OCI-LY1 (cell line): ENCODE data around the gene MRC2.

Experiments used
- H2AFZ ChIP-seq: fragments of 200-600 bp; sonication (generic), shearing (Covaris generic); 2 replicates; pipeline ENCODE4 v1.6.0; 2014; ENCODE audit warnings: antibody characterized with exemption, mild to moderate bottlenecking, low read length
- H3F3A ChIP-seq: fragments of 200-600 bp; sonication (generic), shearing (Covaris generic); 2 replicates; pipeline ENCODE4 v1.6.0; 2014; ENCODE audit warnings: mild to moderate bottlenecking, antibody characterized with exemption, low read length, moderate library complexity; ENCODE audit not compliant: insufficient read depth
- H3K27ac ChIP-seq: fragments of 200-600 bp; sonication (generic); 2 replicates; pipeline ENCODE4 v1.5.1; 2014; ENCODE audit warnings: low read length, mixed run types, mild to moderate bottlenecking, low read depth; ENCODE audit not compliant: poor library complexity, severe bottlenecking
- H3K27me3 ChIP-seq: fragments of 200-600 bp; sonication (generic); 2 replicates; pipeline ENCODE4 v1.6.0; 2014; ENCODE audit warnings: antibody characterized with exemption, mild to moderate bottlenecking, low read length, moderate library complexity; ENCODE audit not compliant: insufficient read depth
- H3K36me3 ChIP-seq: fragments of 200-600 bp; sonication (generic); 2 replicates; pipeline ENCODE4 v1.6.1; 2014; ENCODE audit warnings: mild to moderate bottlenecking, antibody characterized with exemption, low read length, moderate library complexity, mixed read lengths; ENCODE audit not compliant: insufficient read depth
- H3K4me1 ChIP-seq: fragments of 200-600 bp; sonication (generic); 2 replicates; pipeline ENCODE4 v1.5.1; 2014; ENCODE audit warnings: mild to moderate bottlenecking, low read length, moderate library complexity; ENCODE audit not compliant: insufficient read depth, severe bottlenecking
- H3K4me2 ChIP-seq: fragments of 200-600 bp; sonication (generic), shearing (Covaris generic); 2 replicates; pipeline ENCODE4 v1.6.1; 2014; ENCODE audit warnings: low read length
- H3K4me3 ChIP-seq: fragments of 200-600 bp; sonication (generic); 2 replicates; pipeline ENCODE4 v1.5.1; 2014; ENCODE audit warnings: low read length, low read depth, mild to moderate bottlenecking, mixed read lengths; ENCODE audit not compliant: poor library complexity, severe bottlenecking
- H3K79me2 ChIP-seq: fragments of 200-600 bp; shearing (Covaris generic); 2 replicates; pipeline ENCODE4 v1.6.1; 2016; ENCODE audit warnings: mixed run types, low read length, mixed read lengths; ENCODE audit not compliant: insufficient read depth
- H3K9ac ChIP-seq: fragments of 200-600 bp; sonication (generic), shearing (Covaris generic); 2 replicates; pipeline ENCODE4 v1.6.1; 2014; ENCODE audit warnings: mild to moderate bottlenecking, low read length, mixed read lengths
- H3K9me2 ChIP-seq: fragments of 200-600 bp; sonication (generic), shearing (Covaris generic); 2 replicates; pipeline ENCODE4 v1.6.1; 2014; ENCODE audit warnings: low read depth, mild to moderate bottlenecking, low read length, mixed read lengths
- H3K9me3 ChIP-seq: fragments of 200-600 bp; shearing (Covaris generic); 2 replicates; pipeline ENCODE4 v1.6.1; 2014; ENCODE audit warnings: low read length, mixed read lengths
- H4K20me1 ChIP-seq: fragments of 200-600 bp; sonication (generic), shearing (Covaris generic); 2 replicates; pipeline ENCODE4 v1.6.0; 2016; ENCODE audit warnings: mild to moderate bottlenecking, low read length; ENCODE audit not compliant: insufficient read depth
- CTCF ChIP-seq: fragments of 200-600 bp; sonication (generic), shearing (Covaris generic); IDR thresholded peaks from 2 replicates; pipeline ENCODE4 v1.5.1; 2017; ENCODE audit warnings: mild to moderate bottlenecking, antibody characterized with exemption, low read length, moderate library complexity, mixed read lengths
- EZH2 ChIP-seq: fragments of 200-600 bp; sonication (generic), shearing (Covaris generic); IDR thresholded peaks from 2 replicates; pipeline ENCODE4 v1.8.0; 2017; ENCODE audit warnings: borderline replicate concordance, mixed run types, mild to moderate bottlenecking, antibody characterized with exemption, low read length, moderate library complexity, mixed read lengths

The MRC2 gene

GRCh38 chr17:62625184-62625869, 2.1 kb upstream of the MRC2 start:
- H3K9ac ChIP-seq = no peak overlapping the region
- H3K27me3 ChIP-seq = no peaks in the 10 kb centered on the region; the same call in 1 of the 2 replicates
- H3K36me3 ChIP-seq = no peaks in the 10 kb centered on the region; the same call in 1 of the 2 replicates
- no peak overlapping the region for H3K4me3 ChIP-seq
- no peaks in the 10 kb centered on the region for H3K9me3 ChIP-seq
- H3K4me1 ChIP-seq = no peaks in the 10 kb centered on the region
- no peaks in the 10 kb centered on the region for H3F3A ChIP-seq
- no peak for TF ChIP-seq EZH2
- TF ChIP-seq CTCF = no peak
- no peaks in the 10 kb centered on the region for H3K9me2 ChIP-seq
- H3K4me2 ChIP-seq = no peak overlapping the region
- no peak overlapping the region for H3K27ac ChIP-seq
- no peaks in the 10 kb centered on the region for H4K20me1 ChIP-seq
- no peaks in the 10 kb centered on the region for H3K79me2 ChIP-seq
- H2AFZ ChIP-seq = no peak overlapping the region

GRCh38 chr17:62625870-62626200, 1.6 kb upstream of the MRC2 start:
- no peaks in the 10 kb centered on the region; the same call in 1 of the 2 replicates for H3K36me3 ChIP-seq
- H3F3A ChIP-seq = no peaks in the 10 kb centered on the region
- no peaks in the 10 kb centered on the region; the same call in 1 of the 2 replicates for H3K27me3 ChIP-seq
- TF ChIP-seq CTCF (no peak), EZH2 (no peak)
- no peaks in the 10 kb centered on the region for H4K20me1 ChIP-seq
- no peak overlapping the region for H3K9ac ChIP-seq
- H3K79me2 ChIP-seq = no peaks in the 10 kb centered on the region
- no peaks in the 10 kb centered on the region for H3K9me2 ChIP-seq
- no peak overlapping the region for H3K4me2 ChIP-seq
- no peak overlapping the region for H3K4me3 ChIP-seq
- H2AFZ ChIP-seq = no peak overlapping the region
- H3K9me3 ChIP-seq = no peaks in the 10 kb centered on the region
- no peak overlapping the region for H3K27ac ChIP-seq
- no peaks in the 10 kb centered on the region for H3K4me1 ChIP-seq

- Histone ChIP-seq H3K9ac (no peak overlapping the region), H2AFZ (no peak overlapping the region), H3K79me2 (no peaks in the 10 kb centered on the region), H3F3A (no peaks in the 10 kb centered on the region), H3K9me2 (no peaks in the 10 kb centered on the region), H3K27ac (no peak overlapping the region), H3K4me3 (no peak overlapping the region), H3K4me1 (no peaks in the 10 kb centered on the region), H4K20me1 (no peaks in the 10 kb centered on the region), H3K36me3 (no peaks in the 10 kb centered on the region; the same call in 1 of the 2 replicates), H3K9me3 (no peaks in the 10 kb centered on the region), H3K27me3 (no peaks in the 10 kb centered on the region; the same call in 1 of the 2 replicates), H3K4me2 (no peak overlapping the region)
- no peak for TF ChIP-seq EZH2
- no peak for TF ChIP-seq CTCF
Observed at GRCh38 chr17:62626719-62627218, 701 bp upstream of the MRC2 start.
